SW480 (cell line): ENCODE results near the gene VSIG2.

Source experiments
- DNase-seq: peaks from one replicate; pipeline ENCODE4 v3.0.0-alpha.2; 2016; ENCODE audit warnings: low spot score

The VSIG2 gene

GRCh38 chr11:124724979-124725718 is 26.9 kb downstream of the VSIG2 start:
- DNase-seq: peak; percentile 52

GRCh38 chr11:124722176-124722575 is 29.9 kb downstream of the VSIG2 start:
- no peak for DNase-seq

- no peak for DNase-seq
These were observed 32.5 kb downstream of the VSIG2 start for GRCh38 chr11:124719534-124719933.

GRCh38 chr11:124718801-124719200 is 33.3 kb downstream of the VSIG2 start:
- DNase-seq: no peak

GRCh38 chr11:124717786-124718651 is 34.0 kb downstream of the VSIG2 start:
- DNase-seq: peak; percentile 60

GRCh38 chr11:124717421-124717785 is 34.7 kb downstream of the VSIG2 start:
- DNase-seq: no peak

- no peak for DNase-seq
These were observed 35.5 kb downstream of the VSIG2 start for GRCh38 chr11:124716591-124716990.

GRCh38 chr11:124712392-124712791 is 39.7 kb downstream of the VSIG2 start:
- no peak for DNase-seq

- DNase-seq: no peak
These were observed 44.2 kb downstream of the VSIG2 start for GRCh38 chr11:124707829-124708228.

GRCh38 chr11:124700028-124700427 is 52.0 kb downstream of the VSIG2 start:
- DNase-seq: no peak

GRCh38 chr11:124699547-124699946 is 52.5 kb downstream of the VSIG2 start:
- no peak for DNase-seq
